ENCODE results near the gene TDRD3. TPM values are rescaled to one million over a fixed set of nuclear protein-coding genes. Genes with fewer than 3 reads are reported as not detected.

TDRD3 gene
- total and polyA plus RNA-seq, 4 experiments from 2014 or later = 4.9 to 34.9 (median 18.9) TPM

GRCh38 chr13:60426075-60426474, 29.1 kb downstream of the TDRD3 start:
- peaks cover 28% of the 10 kb centered on the region for H3K4me1 ChIP-seq (ENCODE audit: insufficient read depth, low read length)
- no peak overlapping the region for H3K4me3 ChIP-seq (ENCODE audit: low read length in 2 of 2)
- H3K36me3 ChIP-seq (ENCODE audit: insufficient read depth, low read length) = no peaks in the 10 kb centered on the region
- peaks cover 29 to 41% (median 35%) of the 10 kb centered on the region in 4 donors for H3K4me1 Mint-ChIP-seq
- POLR2A ChIA-PET (ENCODE audit: partially characterized antibody) = interaction anchor here (0.8 kb wide), 1 partner anchor 29 kb away, joined by 3 read pairs; the partner anchor contains the start of gene TDRD3
- H3K27ac ChIP-seq (ENCODE audit: low read depth, low read length) = no peak overlapping the region
- intact Hi-C loops (cut with micrococcal nuclease) = no loop called here
- CTCF ChIA-PET (ENCODE audit: partially characterized antibody) = interaction anchor here (4.0 kb wide), 1 partner anchor 1035 kb away, joined by 25 read pairs; no protein-coding TSS in a partner anchor
- H3K27ac Mint-ChIP-seq = peak overlapping the region in 4 of 7 donors; percentile 29 to 82 (median 62)
- H3K9me3 ChIP-seq (ENCODE audit: control insufficient read depth in 1 of 2, low read length in 2 of 2) = no peaks in the 10 kb centered on the region
- no peaks in the 10 kb centered on the region for H3K27me3 Mint-ChIP-seq
- no peak for DNase-seq
- peaks cover 0 to 1% of the 10 kb centered on the region in 2 donors for H3K36me3 Mint-ChIP-seq
- no peaks in the 10 kb centered on the region for H3K27me3 ChIP-seq (ENCODE audit: insufficient read depth, low read length)
- peak overlapping the region in 2 of 8 donors; percentile 6 to 33 for H3K4me3 Mint-ChIP-seq
- H3K9me3 Mint-ChIP-seq = no peaks in the 10 kb centered on the region

GRCh38 chr13:60427285-60427684, 30.3 kb downstream of the TDRD3 start:
- peaks cover 29 to 41% (median 34%) of the 10 kb centered on the region in 4 donors for H3K4me1 Mint-ChIP-seq
- Histone ChIP-seq H3K4me3 (ENCODE audit: low read length in 2 of 2) (no peak overlapping the region), H3K27ac (ENCODE audit: low read depth, low read length) (peak overlapping the region; percentile 12), H3K36me3 (ENCODE audit: insufficient read depth, low read length) (no peaks in the 10 kb centered on the region), H3K27me3 (ENCODE audit: insufficient read depth, low read length) (no peaks in the 10 kb centered on the region), H3K4me1 (ENCODE audit: insufficient read depth, low read length) (peaks cover 28% of the 10 kb centered on the region), H3K9me3 (ENCODE audit: control insufficient read depth in 1 of 2, low read length in 2 of 2) (no peaks in the 10 kb centered on the region)
- peak overlapping the region; percentile 82 to 94 (median 90) for H3K27ac Mint-ChIP-seq
- CTCF ChIA-PET (ENCODE audit: partially characterized antibody) = interaction anchor here (0.9 to 4.0 kb wide), 5 partner anchors 13 to 1036 kb away, joined by 3 to 25 read pairs (median 4); no protein-coding TSS in a partner anchor
- H3K36me3 Mint-ChIP-seq = no peaks in the 10 kb centered on the region
- peak overlapping the region; percentile 66 to 83 (median 79) for H3K4me3 Mint-ChIP-seq
- intact Hi-C loops (cut with micrococcal nuclease) = no loop called here
- POLR2A ChIA-PET (ENCODE audit: partially characterized antibody) = interaction anchor here (0.9 to 1.0 kb wide), 2 partner anchors 263 to 1035 kb away, joined by 3 read pairs; partner anchors contain the start of gene DIAPH3
- H3K9me3 Mint-ChIP-seq = no peaks in the 10 kb centered on the region
- peak in 1 of 5 donors; percentile 8 for DNase-seq
- H3K27me3 Mint-ChIP-seq = no peaks in the 10 kb centered on the region

- Histone ChIP-seq H3K36me3 (ENCODE audit: insufficient read depth, low read length) (no peaks in the 10 kb centered on the region), H3K9me3 (ENCODE audit: control insufficient read depth in 1 of 2, low read length in 2 of 2) (no peaks in the 10 kb centered on the region), H3K27ac (ENCODE audit: low read depth, low read length) (no peak overlapping the region), H3K4me1 (ENCODE audit: insufficient read depth, low read length) (peaks cover 34% of the 10 kb centered on the region), H3K27me3 (ENCODE audit: insufficient read depth, low read length) (no peaks in the 10 kb centered on the region), H3K4me3 (ENCODE audit: low read length in 2 of 2) (no peak overlapping the region)
- Mint-ChIP-seq H3K9me3 (no peaks in the 10 kb centered on the region), H3K4me3 (no peak overlapping the region), H3K27ac (no peak overlapping the region), H3K27me3 (no peaks in the 10 kb centered on the region), H3K4me1 (peaks cover 27 to 36% (median 33%) of the 10 kb centered on the region in 4 donors), H3K36me3 (no peaks in the 10 kb centered on the region)
- ChIA-PET POLR2A (ENCODE audit: partially characterized antibody) (interaction anchor here (0.8 kb wide), 1 partner anchor 34 kb away, joined by 4 read pairs; the partner anchor contains the start of gene TDRD3), CTCF (ENCODE audit: partially characterized antibody) (interaction anchor here (0.5 to 4.2 kb wide), 9 partner anchors 11 to 1039 kb away, joined by 3 to 32 read pairs (median 4); partner anchors contain the start of gene TDRD3)
- DNase-seq = peak in 4 of 5 donors; percentile 49 to 56 (median 52)
- intact Hi-C loops (cut with micrococcal nuclease) = loop anchor here (1.0 to 2.0 kb wide), 4 partner anchors 35 to 1040 kb away; no protein-coding TSS in a partner anchor
Measured at GRCh38 chr13:60431108-60431700, 34.2 kb downstream of the TDRD3 start.

GRCh38 chr13:60433505-60433904, 36.5 kb downstream of the TDRD3 start:
- H3K9me3 ChIP-seq (ENCODE audit: control insufficient read depth in 1 of 2, low read length in 2 of 2) = no peaks in the 10 kb centered on the region
- Mint-ChIP-seq H3K4me1 (peaks cover 18 to 28% (median 24%) of the 10 kb centered on the region in 4 donors), H3K36me3 (no peaks in the 10 kb centered on the region), H3K9me3 (no peaks in the 10 kb centered on the region), H3K27me3 (no peaks in the 10 kb centered on the region), H3K27ac (peak overlapping the region in 2 of 7 donors; percentile 57 to 78), H3K4me3 (no peak overlapping the region)
- peaks cover 12% of the 10 kb centered on the region for H3K4me1 ChIP-seq (ENCODE audit: insufficient read depth, low read length)
- no peak overlapping the region for H3K4me3 ChIP-seq (ENCODE audit: low read length in 2 of 2)
- H3K36me3 ChIP-seq (ENCODE audit: insufficient read depth, low read length) = no peaks in the 10 kb centered on the region
- CTCF ChIA-PET (ENCODE audit: partially characterized antibody) = interaction anchor here (0.8 to 1.1 kb wide), 2 partner anchors 16 to 756 kb away, joined by 3 to 4 read pairs; no protein-coding TSS in a partner anchor
- POLR2A ChIA-PET (ENCODE audit: partially characterized antibody) = interaction anchor here (0.6 kb wide), 1 partner anchor 767 kb away, joined by 3 read pairs; no protein-coding TSS in a partner anchor
- no peaks in the 10 kb centered on the region for H3K27me3 ChIP-seq (ENCODE audit: insufficient read depth, low read length)
- no peak overlapping the region for H3K27ac ChIP-seq (ENCODE audit: low read depth, low read length)
- DNase-seq = no peak
- intact Hi-C loops (cut with micrococcal nuclease) = no loop called here

- DNase-seq = peak in 4 of 5 donors; percentile 6 to 36 (median 18)
- H3K4me3 ChIP-seq (ENCODE audit: low read length in 2 of 2) = no peak overlapping the region
- H3K9me3 Mint-ChIP-seq = no peaks in the 10 kb centered on the region
- POLR2A ChIA-PET (ENCODE audit: partially characterized antibody) = no interaction called here
- no peaks in the 10 kb centered on the region for H3K27me3 ChIP-seq (ENCODE audit: insufficient read depth, low read length)
- intact Hi-C loops (cut with micrococcal nuclease) = no loop called here
- H3K4me3 Mint-ChIP-seq = peak overlapping the region in 2 of 8 donors; percentile 3 to 23
- peak overlapping the region in 3 of 7 donors; percentile 8 to 57 (median 56) for H3K27ac Mint-ChIP-seq
- no peaks in the 10 kb centered on the region for H3K27me3 Mint-ChIP-seq
- H3K4me1 ChIP-seq (ENCODE audit: insufficient read depth, low read length) = peaks cover 10% of the 10 kb centered on the region
- no peaks in the 10 kb centered on the region for H3K36me3 ChIP-seq (ENCODE audit: insufficient read depth, low read length)
- CTCF ChIA-PET (ENCODE audit: partially characterized antibody) = no interaction called here
- H3K4me1 Mint-ChIP-seq = peaks cover 18 to 27% (median 24%) of the 10 kb centered on the region in 4 donors
- no peaks in the 10 kb centered on the region for H3K9me3 ChIP-seq (ENCODE audit: control insufficient read depth in 1 of 2, low read length in 2 of 2)
- H3K36me3 Mint-ChIP-seq = no peaks in the 10 kb centered on the region
- H3K27ac ChIP-seq (ENCODE audit: low read depth, low read length) = no peak overlapping the region
Measured at GRCh38 chr13:60435762-60436374, 38.8 kb downstream of the TDRD3 start.

GRCh38 chr13:60439201-60439600, 42.2 kb downstream of the TDRD3 start:
- H3K36me3 Mint-ChIP-seq = peaks cover 0 to 6% of the 10 kb centered on the region in 2 donors
- no peaks in the 10 kb centered on the region for H3K36me3 ChIP-seq (ENCODE audit: insufficient read depth, low read length)
- no peak overlapping the region for H3K4me3 Mint-ChIP-seq
- no peaks in the 10 kb centered on the region for H3K9me3 ChIP-seq (ENCODE audit: control insufficient read depth in 1 of 2, low read length in 2 of 2)
- no peak overlapping the region for H3K4me3 ChIP-seq (ENCODE audit: low read length in 2 of 2)
- POLR2A ChIA-PET (ENCODE audit: partially characterized antibody) = no interaction called here
- intact Hi-C loops (cut with micrococcal nuclease) = no loop called here
- no peak overlapping the region for H3K27ac ChIP-seq (ENCODE audit: low read depth, low read length)
- H3K4me1 ChIP-seq (ENCODE audit: insufficient read depth, low read length) = peaks cover 10% of the 10 kb centered on the region
- no peak for DNase-seq
- H3K27ac Mint-ChIP-seq = no peak overlapping the region
- no peaks in the 10 kb centered on the region for H3K27me3 Mint-ChIP-seq
- no peaks in the 10 kb centered on the region for H3K27me3 ChIP-seq (ENCODE audit: insufficient read depth, low read length)
- H3K9me3 Mint-ChIP-seq = no peaks in the 10 kb centered on the region
- CTCF ChIA-PET (ENCODE audit: partially characterized antibody) = interaction anchor here (1.1 to 2.5 kb wide), 5 partner anchors 9 to 1049 kb away, joined by 3 to 13 read pairs (median 4); no protein-coding TSS in a partner anchor
- peaks cover 18 to 26% (median 23%) of the 10 kb centered on the region in 4 donors for H3K4me1 Mint-ChIP-seq

- peaks cover 8 to 11% of the 10 kb centered on the region in 2 donors for H3K36me3 Mint-ChIP-seq
- H3K4me1 Mint-ChIP-seq = peaks cover 4 to 9% (median 8%) of the 10 kb centered on the region in 4 donors
- ChIA-PET CTCF (ENCODE audit: partially characterized antibody) (interaction anchor here (1.2 to 1.3 kb wide), 2 partner anchors 9 to 10 kb away, joined by 4 to 5 read pairs; no protein-coding TSS in a partner anchor), POLR2A (ENCODE audit: partially characterized antibody) (no interaction called here)
- DNase-seq = no peak
- no peaks in the 10 kb centered on the region for H3K36me3 ChIP-seq (ENCODE audit: insufficient read depth, low read length)
- no peak overlapping the region for H3K4me3 ChIP-seq (ENCODE audit: low read length in 2 of 2)
- H3K4me3 Mint-ChIP-seq = no peak overlapping the region
- no peaks in the 10 kb centered on the region for H3K9me3 ChIP-seq (ENCODE audit: control insufficient read depth in 1 of 2, low read length in 2 of 2)
- intact Hi-C loops (cut with micrococcal nuclease) = no loop called here
- H3K27me3 Mint-ChIP-seq = no peaks in the 10 kb centered on the region
- no peaks in the 10 kb centered on the region for H3K9me3 Mint-ChIP-seq
- no peak overlapping the region for H3K27ac ChIP-seq (ENCODE audit: low read depth, low read length)
- no peaks in the 10 kb centered on the region for H3K27me3 ChIP-seq (ENCODE audit: insufficient read depth, low read length)
- no peak overlapping the region for H3K27ac Mint-ChIP-seq
- H3K4me1 ChIP-seq (ENCODE audit: insufficient read depth, low read length) = no peaks in the 10 kb centered on the region
Measured at GRCh38 chr13:60441761-60442160, 44.7 kb downstream of the TDRD3 start.

All from CD4-positive, alpha-beta memory T cell (primary cell).